ENCODE results near the gene F8.
"Not testable (repeated sequence)": the region's sequence is repeated elsewhere in the genome, so short reads cannot be mapped to it uniquely, and the experiment has no call there.

- TF ChIP-seq, protein P1, sequence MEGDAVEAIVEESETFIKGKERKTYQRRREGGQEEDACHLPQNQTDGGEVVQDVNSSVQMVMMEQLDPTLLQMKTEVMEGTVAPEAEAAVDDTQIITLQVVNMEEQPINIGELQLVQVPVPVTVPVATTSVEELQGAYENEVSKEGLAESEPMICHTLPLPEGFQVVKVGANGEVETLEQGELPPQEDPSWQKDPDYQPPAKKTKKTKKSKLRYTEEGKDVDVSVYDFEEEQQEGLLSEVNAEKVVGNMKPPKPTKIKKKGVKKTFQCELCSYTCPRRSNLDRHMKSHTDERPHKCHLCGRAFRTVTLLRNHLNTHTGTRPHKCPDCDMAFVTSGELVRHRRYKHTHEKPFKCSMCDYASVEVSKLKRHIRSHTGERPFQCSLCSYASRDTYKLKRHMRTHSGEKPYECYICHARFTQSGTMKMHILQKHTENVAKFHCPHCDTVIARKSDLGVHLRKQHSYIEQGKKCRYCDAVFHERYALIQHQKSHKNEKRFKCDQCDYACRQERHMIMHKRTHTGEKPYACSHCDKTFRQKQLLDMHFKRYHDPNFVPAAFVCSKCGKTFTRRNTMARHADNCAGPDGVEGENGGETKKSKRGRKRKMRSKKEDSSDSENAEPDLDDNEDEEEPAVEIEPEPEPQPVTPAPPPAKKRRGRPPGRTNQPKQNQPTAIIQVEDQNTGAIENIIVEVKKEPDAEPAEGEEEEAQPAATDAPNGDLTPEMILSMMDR (IDR thresholded peaks at IDR 0.05; ENCODE audit: poor library complexity, severe bottlenecking), result not testable (repeated sequence)
- TF ChIP-seq EZH2 (IDR thresholded peaks at IDR 0.05; ENCODE audit: borderline replicate concordance, insufficient read depth, low read length, poor library complexity, severe bottlenecking); TAF1 (IDR thresholded peaks at IDR 0.05; ENCODE audit: low read depth); RAD21 (conservative IDR thresholded peaks at IDR 0.05); POLR2AphosphoS5 (IDR thresholded peaks at IDR 0.05); MXI1 (conservative IDR thresholded peaks at IDR 0.05; ENCODE audit: poor library complexity, severe bottlenecking); SMC3 (conservative IDR thresholded peaks at IDR 0.05; ENCODE audit: poor library complexity); EP300 (conservative IDR thresholded peaks at IDR 0.05; ENCODE audit: poor library complexity, severe bottlenecking): not testable (repeated sequence)
- TF ChIP-seq, protein P2, sequence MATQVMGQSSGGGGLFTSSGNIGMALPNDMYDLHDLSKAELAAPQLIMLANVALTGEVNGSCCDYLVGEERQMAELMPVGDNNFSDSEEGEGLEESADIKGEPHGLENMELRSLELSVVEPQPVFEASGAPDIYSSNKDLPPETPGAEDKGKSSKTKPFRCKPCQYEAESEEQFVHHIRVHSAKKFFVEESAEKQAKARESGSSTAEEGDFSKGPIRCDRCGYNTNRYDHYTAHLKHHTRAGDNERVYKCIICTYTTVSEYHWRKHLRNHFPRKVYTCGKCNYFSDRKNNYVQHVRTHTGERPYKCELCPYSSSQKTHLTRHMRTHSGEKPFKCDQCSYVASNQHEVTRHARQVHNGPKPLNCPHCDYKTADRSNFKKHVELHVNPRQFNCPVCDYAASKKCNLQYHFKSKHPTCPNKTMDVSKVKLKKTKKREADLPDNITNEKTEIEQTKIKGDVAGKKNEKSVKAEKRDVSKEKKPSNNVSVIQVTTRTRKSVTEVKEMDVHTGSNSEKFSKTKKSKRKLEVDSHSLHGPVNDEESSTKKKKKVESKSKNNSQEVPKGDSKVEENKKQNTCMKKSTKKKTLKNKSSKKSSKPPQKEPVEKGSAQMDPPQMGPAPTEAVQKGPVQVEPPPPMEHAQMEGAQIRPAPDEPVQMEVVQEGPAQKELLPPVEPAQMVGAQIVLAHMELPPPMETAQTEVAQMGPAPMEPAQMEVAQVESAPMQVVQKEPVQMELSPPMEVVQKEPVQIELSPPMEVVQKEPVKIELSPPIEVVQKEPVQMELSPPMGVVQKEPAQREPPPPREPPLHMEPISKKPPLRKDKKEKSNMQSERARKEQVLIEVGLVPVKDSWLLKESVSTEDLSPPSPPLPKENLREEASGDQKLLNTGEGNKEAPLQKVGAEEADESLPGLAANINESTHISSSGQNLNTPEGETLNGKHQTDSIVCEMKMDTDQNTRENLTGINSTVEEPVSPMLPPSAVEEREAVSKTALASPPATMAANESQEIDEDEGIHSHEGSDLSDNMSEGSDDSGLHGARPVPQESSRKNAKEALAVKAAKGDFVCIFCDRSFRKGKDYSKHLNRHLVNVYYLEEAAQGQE (IDR thresholded peaks at IDR 0.05; ENCODE audit: borderline replicate concordance), result not testable (repeated sequence)
These were observed 137.0 kb downstream of the F8 start for GRCh38 chrX:154885549-154885948.
